Activated T-cell treated with anti-CD3 and anti-CD28 coated beads, Interleukin-2, amount 50 U/mL, for 1 hour (primary cell): ENCODE data around the gene RP2.

Experiments
- DNase-seq: peaks from one replicate; pipeline ENCODE4 v3.0.0-alpha.2; 2020

The RP2 gene

DNA sequence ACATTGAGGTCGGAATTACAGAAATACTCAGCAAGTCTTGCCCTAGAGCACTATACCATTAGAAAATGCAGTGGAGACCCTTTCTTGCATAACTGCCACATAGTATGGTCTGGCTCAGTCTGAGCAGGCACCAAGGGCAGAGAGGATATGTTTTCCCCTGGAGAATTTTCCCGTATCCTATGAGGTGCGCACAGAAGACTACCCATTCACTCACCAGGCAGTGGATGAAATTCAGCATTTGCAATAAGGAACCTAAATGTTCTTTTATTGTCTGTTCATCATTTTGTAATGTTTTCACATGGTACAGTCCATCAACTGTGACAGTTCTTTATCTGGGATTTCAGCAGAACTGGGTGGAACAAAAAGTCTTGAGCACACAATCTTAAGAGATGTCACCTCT, 90.9 kb downstream of the RP2 start:
- DNase-seq = no peak

DNA sequence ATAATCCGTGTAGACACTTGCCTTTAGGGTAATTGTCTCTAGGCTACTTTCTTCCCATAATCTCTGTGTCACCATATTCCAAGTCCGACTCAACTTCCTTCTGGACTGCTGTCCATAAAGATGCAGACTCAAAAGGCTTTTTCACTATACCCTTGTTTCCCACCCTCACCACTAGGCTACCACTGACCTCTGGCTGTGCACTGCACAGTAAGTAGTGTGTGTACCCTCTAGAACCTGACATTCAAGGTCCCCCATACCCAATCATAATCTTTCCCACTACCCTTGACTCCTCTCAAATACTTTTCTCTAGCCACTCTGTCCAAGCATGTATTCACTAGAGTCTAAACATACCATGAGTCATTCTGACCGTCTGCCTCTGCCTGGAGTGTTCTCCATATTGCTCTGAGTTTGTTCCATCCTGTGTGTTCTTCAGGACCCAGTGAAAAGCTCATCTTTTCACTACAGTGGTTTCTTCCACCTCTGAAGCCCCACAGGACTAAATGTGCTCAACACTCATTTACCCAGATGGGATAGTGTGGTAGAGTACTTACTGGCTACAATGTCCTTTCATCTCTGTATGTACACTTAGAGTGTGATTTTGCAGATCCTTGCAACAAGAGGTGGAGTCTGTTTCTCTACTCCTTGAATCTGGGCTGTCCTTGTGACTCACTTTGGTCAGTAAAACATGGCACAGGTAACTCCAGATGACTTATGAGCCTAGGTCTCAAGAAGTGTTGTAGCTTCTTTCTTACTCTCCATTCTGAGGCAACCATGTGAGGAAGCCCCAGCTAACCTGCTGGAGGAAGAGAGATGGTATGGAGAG, 92.8 kb downstream of the RP2 start:
- no peak for DNase-seq
